Activated T-helper 1 cell treated with anti-CD3 and anti-CD28 coated beads, Interleukin-2, amount 50 U/mL, for 16 hours (primary cell): ENCODE data around the gene KCNH2.
"Not testable (repeated sequence)": the region's sequence is repeated elsewhere in the genome, so short reads cannot be mapped to it uniquely, and the experiment has no call there.

Source experiments
- DNase-seq, 2 donors: peaks; one replicate each; pipeline ENCODE4 v3.0.0-alpha.2; 2020; ENCODE audit warnings: low read depth in 1 of 2, low spot score in 1 of 2

KCNH2 gene, protein sequence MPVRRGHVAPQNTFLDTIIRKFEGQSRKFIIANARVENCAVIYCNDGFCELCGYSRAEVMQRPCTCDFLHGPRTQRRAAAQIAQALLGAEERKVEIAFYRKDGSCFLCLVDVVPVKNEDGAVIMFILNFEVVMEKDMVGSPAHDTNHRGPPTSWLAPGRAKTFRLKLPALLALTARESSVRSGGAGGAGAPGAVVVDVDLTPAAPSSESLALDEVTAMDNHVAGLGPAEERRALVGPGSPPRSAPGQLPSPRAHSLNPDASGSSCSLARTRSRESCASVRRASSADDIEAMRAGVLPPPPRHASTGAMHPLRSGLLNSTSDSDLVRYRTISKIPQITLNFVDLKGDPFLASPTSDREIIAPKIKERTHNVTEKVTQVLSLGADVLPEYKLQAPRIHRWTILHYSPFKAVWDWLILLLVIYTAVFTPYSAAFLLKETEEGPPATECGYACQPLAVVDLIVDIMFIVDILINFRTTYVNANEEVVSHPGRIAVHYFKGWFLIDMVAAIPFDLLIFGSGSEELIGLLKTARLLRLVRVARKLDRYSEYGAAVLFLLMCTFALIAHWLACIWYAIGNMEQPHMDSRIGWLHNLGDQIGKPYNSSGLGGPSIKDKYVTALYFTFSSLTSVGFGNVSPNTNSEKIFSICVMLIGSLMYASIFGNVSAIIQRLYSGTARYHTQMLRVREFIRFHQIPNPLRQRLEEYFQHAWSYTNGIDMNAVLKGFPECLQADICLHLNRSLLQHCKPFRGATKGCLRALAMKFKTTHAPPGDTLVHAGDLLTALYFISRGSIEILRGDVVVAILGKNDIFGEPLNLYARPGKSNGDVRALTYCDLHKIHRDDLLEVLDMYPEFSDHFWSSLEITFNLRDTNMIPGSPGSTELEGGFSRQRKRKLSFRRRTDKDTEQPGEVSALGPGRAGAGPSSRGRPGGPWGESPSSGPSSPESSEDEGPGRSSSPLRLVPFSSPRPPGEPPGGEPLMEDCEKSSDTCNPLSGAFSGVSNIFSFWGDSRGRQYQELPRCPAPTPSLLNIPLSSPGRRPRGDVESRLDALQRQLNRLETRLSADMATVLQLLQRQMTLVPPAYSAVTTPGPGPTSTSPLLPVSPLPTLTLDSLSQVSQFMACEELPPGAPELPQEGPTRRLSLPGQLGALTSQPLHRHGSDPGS

DNA sequence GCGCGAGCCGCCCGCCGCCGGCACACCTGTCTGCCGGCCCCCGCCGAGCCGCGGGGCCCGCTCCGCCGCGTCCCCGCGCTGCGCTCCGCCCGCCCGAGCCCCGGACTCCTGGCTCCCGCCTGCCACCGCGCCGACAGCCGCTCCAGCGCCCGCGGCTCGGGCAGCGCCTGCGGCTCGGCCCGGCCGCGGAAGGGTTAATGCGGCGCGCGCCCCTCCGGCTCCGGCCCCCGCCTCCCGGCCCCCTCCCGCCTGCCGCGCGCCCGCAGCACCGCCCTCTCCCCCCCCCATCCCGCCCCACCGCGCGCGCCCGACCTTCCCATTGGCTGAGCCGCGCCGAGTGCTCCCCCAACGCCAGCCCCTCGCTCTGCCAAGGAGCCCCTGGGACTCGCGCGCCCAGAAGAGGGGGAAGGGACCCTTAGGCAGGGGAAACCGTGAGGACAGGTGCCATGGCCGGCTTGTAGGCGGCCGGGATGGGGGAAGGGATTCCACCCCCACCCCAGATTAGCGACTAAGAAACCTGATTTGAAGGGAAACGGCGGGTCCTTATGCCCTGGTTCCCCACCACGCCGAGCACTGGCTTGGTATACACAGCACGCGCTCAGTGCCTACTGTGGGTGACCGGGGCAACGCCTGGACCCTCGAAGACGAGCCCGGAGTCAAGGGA is at the start of gene KCNH2:
KCNH2 (minus strand) TSS at position 196 of the 664 bp plus-strand sequence. CDS start 408 bp downstream, outside the sequence.
- DNase-seq, result no peak

DNA sequence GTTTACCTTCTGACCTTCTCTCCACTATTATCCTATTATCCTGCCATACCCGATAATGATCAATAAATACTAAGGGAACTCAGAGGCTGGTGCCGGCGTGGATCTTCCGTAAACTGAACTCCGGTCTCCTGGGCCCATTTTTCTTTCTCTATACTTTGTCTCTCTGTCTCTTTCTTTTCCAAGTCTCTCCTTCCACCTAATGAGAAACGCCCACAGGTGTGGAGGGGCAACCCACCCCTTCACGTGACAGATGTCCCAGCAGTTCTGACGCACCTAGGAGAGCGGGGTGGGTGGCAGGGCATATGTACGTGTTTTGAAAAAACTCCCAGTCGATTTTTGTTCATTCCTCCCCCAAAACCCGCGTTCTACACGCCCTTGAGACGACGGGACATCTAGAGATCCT is 49.6 kb upstream of the KCNH2 start:
- not testable (repeated sequence) for DNase-seq

DNA sequence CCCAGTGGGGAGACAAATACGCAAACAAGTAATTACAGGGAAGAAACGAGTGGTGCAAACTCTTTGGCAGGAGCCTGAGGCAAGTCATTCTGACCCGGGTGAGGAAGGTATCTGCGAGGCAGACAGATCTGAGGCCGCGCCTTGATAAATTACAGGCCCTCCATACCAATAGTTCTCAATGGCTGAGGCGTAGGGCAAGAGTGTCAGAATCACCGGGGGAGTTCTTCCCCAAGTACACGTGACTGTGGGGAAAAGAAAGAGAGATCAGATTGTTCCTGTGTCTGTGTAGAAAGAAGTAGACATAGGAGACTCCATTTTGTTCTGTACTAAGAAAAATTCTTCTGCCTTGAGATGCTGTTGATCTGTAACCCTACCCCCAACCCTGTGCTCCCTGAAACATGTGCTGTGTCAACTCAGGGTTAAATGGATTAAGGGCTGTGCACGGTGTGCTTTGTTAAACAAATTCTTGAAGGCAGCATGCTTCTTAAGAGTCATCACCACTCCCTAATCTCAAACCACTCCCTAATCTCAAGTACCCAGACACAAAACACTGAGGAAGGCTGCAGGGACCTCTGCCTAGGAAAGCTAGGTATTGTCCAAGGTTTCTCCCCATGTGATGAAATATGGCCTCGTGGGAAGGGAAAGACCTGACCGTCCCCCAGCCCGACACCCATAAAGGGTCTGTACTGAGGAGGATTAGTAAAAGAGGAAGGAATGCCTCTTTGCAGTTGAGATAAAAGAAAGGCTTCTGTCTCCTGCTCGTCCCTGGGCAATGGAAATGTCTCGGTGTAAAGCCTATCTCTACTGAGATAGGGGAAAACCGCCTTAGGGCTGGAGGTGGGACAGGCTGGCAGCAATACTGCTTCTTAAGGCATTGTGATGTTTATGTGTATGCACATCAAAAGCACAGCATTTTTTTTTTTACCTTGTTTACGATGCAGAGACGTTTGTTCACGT is 48.9 kb upstream of the KCNH2 start:
- not testable (repeated sequence) for DNase-seq

DNA sequence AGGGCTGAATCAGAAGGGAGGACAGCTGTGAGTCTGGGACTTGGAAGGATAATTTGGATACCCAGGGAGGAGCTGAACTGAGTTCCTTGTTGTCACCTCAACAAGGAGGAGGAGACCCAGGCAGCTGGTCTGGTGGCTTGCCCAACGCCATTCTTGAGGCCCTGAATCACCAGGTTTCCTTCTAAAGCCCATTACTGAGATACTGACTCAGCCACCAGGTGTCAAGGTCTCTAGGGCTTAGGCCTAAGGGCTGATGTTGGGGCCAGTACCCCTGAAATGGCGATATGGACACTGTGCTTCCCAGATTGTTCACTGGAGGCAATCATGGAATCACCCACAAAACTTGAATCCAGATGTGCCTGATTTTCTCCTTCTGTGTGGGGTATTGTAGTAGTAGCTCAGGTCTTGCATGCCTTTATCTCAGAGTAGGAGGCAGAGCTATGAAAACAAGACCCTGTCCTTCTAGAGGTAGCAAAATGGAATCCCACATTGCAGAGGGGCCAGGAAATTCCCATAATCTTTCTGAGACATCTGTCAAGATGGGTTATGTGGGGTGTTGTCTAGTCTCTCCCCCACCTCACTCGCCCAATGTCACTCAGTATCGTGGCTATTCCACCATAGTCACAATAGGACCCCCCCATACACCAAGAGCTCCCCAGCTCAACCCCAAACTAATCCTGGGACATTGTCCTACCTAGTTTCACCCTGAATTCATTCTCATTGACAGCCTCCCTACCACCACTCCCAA is 48.0 kb upstream of the KCNH2 start:
- no peak for DNase-seq

DNA sequence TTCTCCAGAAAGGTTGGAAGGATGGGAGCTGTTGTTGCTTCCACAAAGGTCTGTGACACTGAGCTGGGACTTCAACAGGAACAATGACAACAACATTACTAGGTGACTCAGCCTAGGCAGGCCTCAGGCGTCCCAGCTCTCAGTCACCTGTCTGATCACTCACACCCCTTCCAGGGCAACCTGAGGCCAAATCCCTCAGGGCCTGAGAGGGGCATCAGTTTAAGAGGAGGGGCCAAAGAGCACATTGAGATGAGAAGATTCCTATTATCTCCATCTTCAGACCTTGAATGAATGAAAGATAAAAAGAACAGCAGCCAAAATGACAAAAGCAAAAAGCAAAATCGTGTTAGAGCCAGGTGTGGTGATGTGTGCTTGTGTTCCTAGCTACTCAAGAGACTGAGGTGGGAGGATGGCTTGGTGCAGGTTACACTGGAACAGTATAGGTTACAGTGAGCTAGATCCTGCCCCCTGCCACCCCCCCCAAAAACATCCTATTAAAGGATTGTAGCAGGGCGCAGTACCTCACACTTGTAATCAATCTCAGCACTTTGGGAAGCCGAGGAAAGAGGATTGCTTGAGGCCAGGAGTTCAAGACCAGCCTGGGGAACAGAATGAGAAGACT is 46.4 kb upstream of the KCNH2 start, which contains the start of gene ATG9B:
ATG9B (minus strand) TSS at position 60 of the 622 bp plus-strand sequence. CDS start 71 bp downstream, outside the sequence.
- DNase-seq, result no peak

DNA sequence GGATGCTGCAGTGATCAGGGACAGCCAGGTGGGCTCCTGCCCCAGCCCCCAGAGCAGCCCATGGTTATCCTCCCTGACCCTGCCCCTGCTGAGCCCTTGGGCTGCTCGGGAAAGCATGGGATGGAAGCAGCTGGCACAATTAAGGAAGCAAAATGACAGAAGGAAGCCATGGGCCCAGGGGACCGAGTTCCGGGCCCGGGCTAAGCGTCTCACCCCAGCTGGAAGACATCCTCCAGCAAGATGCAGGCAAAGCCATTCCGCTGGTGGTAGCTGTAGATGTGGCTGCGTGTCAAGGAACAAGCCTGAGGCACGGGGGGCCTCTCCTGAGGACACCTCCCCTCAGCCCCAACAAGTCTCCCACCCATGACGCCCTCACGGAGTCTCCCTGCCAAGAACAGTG is 45.1 kb upstream of the KCNH2 start:
- no peak for DNase-seq

DNA sequence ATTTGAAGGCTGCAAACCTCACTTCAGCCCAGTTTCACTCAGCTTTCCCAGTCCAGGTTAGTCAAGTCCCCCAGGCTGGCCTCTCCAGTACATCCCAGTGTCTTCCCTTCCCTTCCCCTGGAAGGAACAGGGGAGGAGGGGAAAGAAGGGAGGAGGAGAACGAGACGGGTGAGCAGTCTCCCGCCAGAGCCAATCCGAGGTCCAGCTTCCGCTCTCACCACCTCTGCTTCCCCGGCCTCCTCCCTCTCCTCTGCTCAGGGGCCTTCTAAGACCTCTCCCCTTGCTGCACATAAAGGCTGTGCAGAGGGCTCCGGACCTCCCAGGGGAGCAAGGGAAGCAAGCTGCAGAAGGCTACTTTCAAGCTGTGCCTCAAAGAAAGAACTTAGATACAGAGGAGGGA is 42.1 kb upstream of the KCNH2 start:
- no peak for DNase-seq

DNA sequence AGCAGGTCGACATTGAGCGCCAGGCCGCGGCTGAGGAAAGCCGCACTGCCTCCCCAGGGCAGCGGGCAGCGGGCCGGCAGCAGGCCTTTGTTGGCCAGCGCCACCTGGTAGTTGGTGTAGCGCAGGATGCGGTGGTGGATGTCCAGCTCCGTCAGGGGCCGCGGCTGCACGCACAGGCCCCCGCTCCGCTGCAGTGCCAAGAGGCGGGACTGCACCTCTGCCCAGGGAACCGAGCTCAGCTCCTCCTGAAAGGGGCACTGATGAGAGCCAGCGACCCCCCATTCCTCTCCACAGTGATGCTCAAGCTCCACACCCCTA is 41.0 kb upstream of the KCNH2 start:
- DNase-seq, result no peak

DNA sequence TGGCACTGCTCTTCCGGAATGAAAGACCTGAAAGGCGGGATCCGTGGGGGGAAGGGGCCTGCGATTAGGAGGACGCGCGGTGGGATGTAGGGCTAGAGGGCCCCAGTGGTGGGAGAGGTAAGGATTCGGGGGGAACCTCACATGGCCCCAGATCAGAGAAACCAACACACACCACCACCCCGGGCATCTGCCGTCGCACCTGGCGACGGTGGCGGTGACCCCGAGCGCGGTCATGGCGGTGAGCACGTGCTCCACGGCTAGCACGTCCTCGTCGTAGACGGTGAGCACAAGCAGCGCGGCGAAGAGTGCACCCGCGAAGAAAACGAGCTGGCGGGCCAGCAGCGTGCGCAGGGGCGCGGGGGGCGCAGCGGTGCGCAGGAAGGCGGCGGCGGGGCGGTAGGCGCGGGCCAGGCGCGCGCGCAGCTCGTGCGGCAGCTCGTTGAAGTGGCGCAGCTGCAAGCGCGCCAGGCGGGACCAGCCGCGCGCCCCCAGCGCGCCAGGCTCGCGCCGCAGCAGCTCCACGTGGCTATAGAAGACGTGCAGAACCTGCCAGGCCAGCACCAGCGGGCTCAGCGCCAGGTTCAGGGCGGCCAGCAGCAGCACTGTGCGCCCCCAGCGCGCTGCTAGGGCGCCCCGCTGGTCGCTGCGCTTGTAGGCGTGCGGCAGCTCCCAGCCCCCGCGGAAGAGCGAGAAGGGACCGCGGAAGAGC is 40.5 kb upstream of the KCNH2 start:
- no peak for DNase-seq

DNA sequence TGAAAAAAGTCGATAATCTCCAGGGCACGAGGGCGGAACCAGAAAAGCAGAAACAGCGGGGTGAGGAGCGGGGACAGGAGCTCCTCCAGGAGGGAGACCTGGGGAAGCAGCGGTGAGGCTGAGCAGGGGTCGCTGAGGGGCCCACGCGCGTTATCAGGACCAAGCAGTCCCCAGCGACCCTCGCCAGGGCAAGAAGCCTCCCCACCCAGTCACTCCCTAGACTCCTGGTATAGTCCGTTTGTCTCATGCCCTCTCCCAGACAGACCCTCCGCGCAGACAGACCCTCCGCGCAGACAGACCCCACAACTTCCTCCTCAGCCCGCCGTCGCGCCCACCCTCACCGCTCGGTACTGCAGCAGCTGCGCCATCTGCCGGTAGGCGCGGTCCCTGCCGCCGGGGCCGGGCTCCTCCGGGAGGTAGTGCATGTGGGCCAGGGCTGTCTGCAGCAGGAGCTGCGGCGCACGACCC is 39.9 kb upstream of the KCNH2 start:
- DNase-seq, result peak; percentile 65 to 73

DNA sequence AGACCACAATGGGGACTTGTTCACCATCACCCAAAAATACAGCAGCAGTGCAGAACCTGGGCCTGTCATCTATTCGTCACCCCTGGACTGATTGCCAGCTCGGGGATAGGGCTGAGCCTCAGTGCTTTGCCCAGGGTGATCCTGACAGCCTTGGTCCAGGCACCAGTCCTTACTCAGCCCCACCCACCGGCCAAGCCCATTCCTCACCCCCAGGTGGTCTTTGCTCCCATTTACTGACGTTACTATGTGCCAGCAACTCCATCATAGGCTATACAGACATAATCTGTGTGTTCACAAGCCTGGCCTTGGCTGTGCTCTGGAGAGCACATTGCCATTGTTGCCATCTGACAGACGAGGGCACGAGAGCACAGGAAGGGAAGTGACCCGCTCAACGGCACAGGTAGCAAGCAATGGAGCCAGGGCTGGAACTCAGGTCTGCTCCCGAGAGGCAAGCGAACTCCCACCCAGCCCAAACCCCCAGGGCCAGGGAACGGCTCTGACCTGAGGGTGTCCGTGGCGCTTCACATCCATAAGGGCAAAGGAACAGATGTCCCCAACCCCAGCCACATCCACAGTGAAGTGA is 39.3 kb upstream of the KCNH2 start:
- DNase-seq, result no peak

DNA sequence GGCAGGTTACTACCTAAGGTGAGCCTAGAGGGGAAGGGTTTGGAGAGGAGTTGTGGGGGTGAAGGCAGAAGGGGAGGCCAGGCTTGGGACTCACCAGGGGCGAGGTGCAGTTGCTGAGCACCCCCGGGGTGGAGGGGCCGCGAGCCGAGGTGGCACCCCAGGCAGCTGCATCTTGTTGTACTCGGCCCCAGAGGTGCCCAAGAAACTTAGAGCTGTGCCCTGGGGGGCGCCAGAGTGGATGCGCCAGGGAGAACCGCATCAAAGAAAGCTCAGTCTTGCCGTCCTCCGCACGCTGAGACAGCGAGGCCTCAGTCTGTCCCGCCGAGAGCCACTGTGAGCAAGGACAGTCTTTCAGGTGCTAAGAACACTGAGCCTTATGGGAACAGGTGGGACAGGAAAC is 38.8 kb upstream of the KCNH2 start:
- no peak for DNase-seq

DNA sequence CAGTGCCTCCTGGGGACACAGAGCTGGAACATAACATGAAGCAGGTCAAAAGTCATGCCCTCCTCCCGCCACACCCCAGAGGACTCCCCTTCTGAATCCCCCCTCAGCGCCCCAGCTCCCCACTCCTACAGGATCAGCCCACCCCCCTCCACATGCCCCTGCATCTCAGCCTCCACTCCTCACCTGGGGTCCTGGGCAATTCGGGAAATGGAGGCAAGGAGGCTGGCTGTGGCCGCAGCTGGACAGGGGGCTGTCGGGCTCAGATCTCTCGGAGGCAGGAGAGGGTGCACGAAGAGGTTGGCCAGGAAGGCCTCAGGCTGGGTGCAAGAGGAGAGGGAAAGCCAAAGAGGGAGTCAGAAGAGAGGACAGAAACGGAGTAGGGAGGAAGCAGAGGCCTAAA is 38.4 kb upstream of the KCNH2 start:
- DNase-seq, result no peak

DNA sequence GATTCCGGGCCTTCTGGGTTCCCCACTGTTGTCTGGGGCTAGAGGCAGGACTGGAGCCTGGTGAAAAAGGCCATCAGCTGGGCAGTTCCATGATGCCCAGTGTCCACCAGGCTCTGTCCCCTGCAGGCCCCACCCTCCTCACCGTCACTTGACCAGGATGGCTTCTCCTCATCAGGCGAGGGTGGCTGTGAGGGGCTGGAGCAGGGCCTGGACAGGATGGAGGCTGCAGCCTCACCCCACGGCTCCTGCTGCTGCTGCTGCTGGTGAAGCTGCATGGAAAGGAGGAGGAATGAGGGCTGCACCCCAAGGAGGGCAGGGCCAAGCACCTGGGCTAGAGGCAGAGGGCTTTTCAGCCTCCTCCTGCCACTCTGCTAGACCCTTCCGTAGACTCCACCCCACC is 37.8 kb upstream of the KCNH2 start:
- DNase-seq, result no peak

DNA sequence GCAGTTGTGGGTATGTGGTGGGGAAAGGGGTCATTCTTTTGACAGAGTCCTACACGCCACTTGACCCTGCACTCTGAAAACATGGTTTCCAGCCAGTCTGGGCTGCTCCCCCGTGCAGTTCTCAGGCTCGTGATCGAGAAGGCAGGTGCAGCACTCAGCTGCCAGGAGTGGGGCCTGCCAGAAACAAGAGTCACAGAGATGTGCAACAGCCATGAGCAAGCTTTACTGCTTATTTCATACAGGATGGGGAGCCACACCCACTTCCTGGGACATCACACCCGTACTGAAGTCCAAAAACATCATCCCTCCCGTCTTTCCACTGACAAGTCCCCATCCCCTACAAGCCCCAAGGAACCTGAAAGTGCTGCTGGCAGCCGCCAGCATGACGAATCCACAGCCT is 36.8 kb upstream of the KCNH2 start:
- DNase-seq, result no peak

DNA sequence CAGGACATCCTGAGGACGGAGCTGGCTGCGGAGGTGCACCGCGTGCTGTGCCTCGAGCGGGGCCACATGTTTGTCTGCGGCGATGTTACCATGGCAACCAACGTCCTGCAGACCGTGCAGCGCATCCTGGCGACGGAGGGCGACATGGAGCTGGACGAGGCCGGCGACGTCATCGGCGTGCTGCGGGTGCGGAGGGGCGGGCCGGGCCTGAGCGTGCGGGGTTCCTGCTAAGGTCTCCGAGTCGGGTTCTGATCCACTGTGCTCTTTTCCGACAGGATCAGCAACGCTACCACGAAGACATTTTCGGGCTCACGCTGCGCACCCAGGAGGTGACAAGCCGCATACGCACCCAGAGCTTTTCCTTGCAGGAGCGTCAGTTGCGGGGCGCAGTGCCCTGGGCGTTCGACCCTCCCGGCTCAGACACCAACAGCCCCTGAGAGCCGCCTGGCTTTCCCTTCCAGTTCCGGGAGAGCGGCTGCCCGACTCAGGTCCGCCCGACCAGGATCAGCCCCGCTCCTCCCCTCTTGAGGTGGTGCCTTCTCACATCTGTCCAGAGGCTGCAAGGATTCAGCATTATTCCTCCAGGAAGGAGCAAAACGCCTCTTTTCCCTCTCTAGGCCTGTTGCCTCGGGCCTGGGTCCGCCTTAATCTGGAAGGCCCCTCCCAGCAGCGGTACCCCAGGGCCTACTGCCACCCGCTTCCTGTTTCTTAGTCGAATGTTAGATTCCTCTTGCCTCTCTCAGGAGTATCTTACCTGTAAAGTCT is 35.8 kb upstream of the KCNH2 start:
- peak; percentile 73 to 79 for DNase-seq

DNA sequence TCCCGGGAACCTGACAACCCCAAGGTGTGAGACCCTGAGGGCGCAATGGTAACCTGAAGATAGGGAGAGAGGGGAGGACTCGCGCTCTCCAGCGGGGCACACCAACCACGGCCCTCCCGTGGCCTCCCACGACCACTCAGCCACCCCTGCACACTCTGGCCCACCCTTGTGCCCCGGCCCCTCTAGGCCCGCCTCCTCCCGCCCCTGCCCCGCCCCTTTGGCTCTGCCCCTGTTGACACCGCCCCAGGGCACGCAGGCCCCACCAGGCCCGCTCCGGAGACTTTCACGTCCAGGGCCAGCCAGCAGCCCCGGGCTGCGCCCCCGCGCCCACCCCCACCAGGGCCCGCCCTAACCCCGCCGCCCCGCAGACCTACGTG is 35.2 kb upstream of the KCNH2 start:
- DNase-seq, result no peak
